Activated CD4-positive, alpha-beta T cell treated with anti-CD3 and anti-CD28 coated beads for 36 hours (primary cell): Measurements from ENCODE around the gene KCTD2. TPM values are rescaled to one million over a fixed set of nuclear protein-coding genes. Genes with fewer than 3 reads are reported as not detected.

Source experiments
- ATAC-seq: fragments of 200-7000 bp; cut with Tn5 transposase; one replicate; pipeline ENCODE4 v1.10.0; 2021; ENCODE audit warnings: mild to moderate bottlenecking, moderate library complexity
- CTCF ChIA-PET: fragments of 350-600 bp; sonication (Branson Sonifier 250); formaldehyde crosslinking; loops from one replicate; lab custom pipeline; 2021; ENCODE audit warnings: antibody characterized with exemption; lab: Charles Lee
- POLR2A ChIA-PET: fragments of 350-600 bp; sonication (Branson Sonifier 250); formaldehyde crosslinking; loops from one replicate; lab custom pipeline; 2021; ENCODE audit warnings: antibody characterized with exemption, inconsistent platforms; lab: Charles Lee
- DNase-seq: peaks from one replicate; pipeline ENCODE4 v3.0.0-alpha.2; 2020
- H3K27ac Mint-ChIP-seq: one replicate; pipeline ENCODE4 v1.8.0; 2021; ENCODE audit warnings: mixed read lengths
- H3K27me3 Mint-ChIP-seq: one replicate; pipeline ENCODE4 v1.8.0; 2021; ENCODE audit warnings: mixed read lengths
- H3K36me3 Mint-ChIP-seq: one replicate; pipeline ENCODE4 v1.8.0; 2021; ENCODE audit warnings: low read depth, mixed read lengths
- H3K4me1 Mint-ChIP-seq: one replicate; pipeline ENCODE4 v1.8.0; 2021; ENCODE audit warnings: mixed read lengths
- H3K4me3 Mint-ChIP-seq: one replicate; pipeline ENCODE4 v1.8.0; 2021; ENCODE audit warnings: mild to moderate bottlenecking, moderate library complexity, mixed read lengths
- H3K9me3 Mint-ChIP-seq: one replicate; pipeline ENCODE4 v1.8.0; 2021; ENCODE audit warnings: low read depth, mixed read lengths
- intact Hi-C, 2 experiments: fragments of 100-400 bp; cut with DNase I in 1 of 2; cut with micrococcal nuclease in 1 of 2; formaldehyde crosslinking; loops; one replicate each; pipeline versions ENCODE4 v1.14.2 to v1.15.1; 2022 to 2024; cut with DNase I, micrococcal nuclease
- total RNA-seq, 2 experiments: library from RNA; stranded (reverse); gene quantifications; one replicate each; pipeline ENCODE4 v1.2.3, GENCODE V29; 2021

KCTD2 gene
- total RNA-seq, 2 experiments from 2014 or later = 15.3 to 16.7 TPM

- intact Hi-C loops = loop anchor here in 1 of 2 experiments (5.0 kb wide), 2 partner anchors 63 to 158 kb away; partner anchors contain the start of gene NUP85
- ATAC-seq (no peak), DNase-seq (no peak)
- ChIA-PET CTCF (interaction anchor here (0.6 to 3.7 kb wide), 13 partner anchors 10 to 313 kb away, joined by 3 to 20 read pairs (median 3); partner anchors contain the start of gene NUP85), POLR2A (interaction anchor here (0.9 kb wide), 1 partner anchor 14 kb away, joined by 4 read pairs; no protein-coding TSS in a partner anchor)
- no peaks in the 10 kb centered on the region for H3K9me3 Mint-ChIP-seq
- H3K4me3 Mint-ChIP-seq = peak overlapping the region; percentile 99
- H3K36me3 Mint-ChIP-seq = peaks cover 25% of the 10 kb centered on the region
- peaks cover 37% of the 10 kb centered on the region for H3K4me1 Mint-ChIP-seq
- H3K27me3 Mint-ChIP-seq = no peaks in the 10 kb centered on the region
- peak overlapping the region; percentile 35 for H3K27ac Mint-ChIP-seq
Observed at GRCh38 chr17:75049057-75049456, 2.0 kb downstream of the KCTD2 start.

DNA sequence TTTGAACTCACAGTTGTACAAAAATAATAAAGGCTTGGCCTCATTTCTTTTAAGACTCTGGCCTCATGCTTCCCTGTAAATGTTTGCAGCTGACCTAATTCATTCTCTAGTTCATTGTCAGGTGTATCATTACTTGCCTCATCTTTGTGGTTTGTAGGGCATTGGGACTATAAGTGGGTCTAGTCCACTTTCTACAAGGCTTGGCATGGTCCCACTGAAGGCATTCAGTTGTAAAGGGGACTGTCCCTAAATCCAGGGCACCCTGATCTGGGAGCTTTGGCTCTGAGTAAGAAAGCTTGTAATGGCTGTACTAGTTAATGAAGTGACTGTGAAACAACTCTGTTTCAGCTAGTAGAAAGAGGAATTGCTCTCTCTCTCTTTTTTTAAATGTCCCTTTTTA lies 2.7 kb downstream of the KCTD2 start:
- Mint-ChIP-seq H3K36me3 (peaks cover 28% of the 10 kb centered on the region), H3K27ac (peak overlapping the region; percentile 25), H3K27me3 (no peaks in the 10 kb centered on the region), H3K4me1 (peaks cover 35% of the 10 kb centered on the region), H3K4me3 (no peak overlapping the region), H3K9me3 (no peaks in the 10 kb centered on the region)
- ChIA-PET POLR2A (interaction anchor here (0.5 kb wide), 1 partner anchor 357 kb away, joined by 3 read pairs; no protein-coding TSS in a partner anchor), CTCF (interaction anchor here (0.6 to 3.7 kb wide), 12 partner anchors 9 to 155 kb away, joined by 3 to 20 read pairs (median 3); no protein-coding TSS in a partner anchor)
- ATAC-seq = no peak
- intact Hi-C loops = loop anchor here in 1 of 2 experiments (5.0 kb wide), 2 partner anchors 63 to 158 kb away; partner anchors contain the start of gene NUP85
- no peak for DNase-seq

GRCh38 chr17:75051941-75052340 lies 4.9 kb downstream of the KCTD2 start:
- peaks cover 37% of the 10 kb centered on the region for H3K36me3 Mint-ChIP-seq
- intact Hi-C loops = no loop called here
- CTCF ChIA-PET = interaction anchor here (1.2 kb wide), 1 partner anchor 8 kb away, joined by 4 read pairs; no protein-coding TSS in a partner anchor

GRCh38 chr17:75059369-75060345 lies 12.6 kb downstream of the KCTD2 start:
- POLR2A ChIA-PET = interaction anchor here (0.5 to 0.6 kb wide), 4 partner anchors 47 to 286 kb away, joined by 3 to 12 read pairs (median 5); no protein-coding TSS in a partner anchor
- peak; percentile 39 for ATAC-seq
- no peaks in the 10 kb centered on the region for H3K27me3 Mint-ChIP-seq
- H3K4me1 Mint-ChIP-seq = peaks cover 18% of the 10 kb centered on the region
- DNase-seq = no peak
- no peaks in the 10 kb centered on the region for H3K9me3 Mint-ChIP-seq
- CTCF ChIA-PET = interaction anchor here (0.6 to 3.6 kb wide), 18 partner anchors 8 to 573 kb away, joined by 3 to 20 read pairs (median 4); partner anchors contain the start of genes ARMC7, ATP5PD, KCTD2 and SMIM5
- no peak overlapping the region for H3K27ac Mint-ChIP-seq
- no peak overlapping the region for H3K4me3 Mint-ChIP-seq
- intact Hi-C loops = no loop called here
- peaks cover 35% of the 10 kb centered on the region for H3K36me3 Mint-ChIP-seq

More at GRCh38 chr17:75051941-75052340, 4.9 kb downstream of the KCTD2 start:
- DNase-seq (no peak), ATAC-seq (no peak)
- Mint-ChIP-seq H3K9me3 (no peaks in the 10 kb centered on the region), H3K27ac (no peak overlapping the region), H3K4me1 (peaks cover 31% of the 10 kb centered on the region), H3K27me3 (no peaks in the 10 kb centered on the region), H3K4me3 (no peak overlapping the region)
- POLR2A ChIA-PET = no interaction called here

- H3K36me3 Mint-ChIP-seq = peaks cover 36% of the 10 kb centered on the region
- ChIA-PET POLR2A (interaction anchor here (0.5 kb wide), 1 partner anchor 46 kb away, joined by 3 read pairs; no protein-coding TSS in a partner anchor), CTCF (interaction anchor here (0.6 to 3.6 kb wide), 18 partner anchors 9 to 572 kb away, joined by 3 to 20 read pairs (median 4); partner anchors contain the start of genes ARMC7, ATP5PD, KCTD2 and SMIM5)
- ATAC-seq (no peak), DNase-seq (no peak)
- H3K4me1 Mint-ChIP-seq = peaks cover 27% of the 10 kb centered on the region
- H3K4me3 Mint-ChIP-seq = no peak overlapping the region
- no peaks in the 10 kb centered on the region for H3K9me3 Mint-ChIP-seq
- no peak overlapping the region for H3K27ac Mint-ChIP-seq
- intact Hi-C loops = no loop called here
- H3K27me3 Mint-ChIP-seq = no peaks in the 10 kb centered on the region
Observed at GRCh38 chr17:75060434-75061054, 13.5 kb downstream of the KCTD2 start.

- Mint-ChIP-seq H3K36me3 (peaks cover 36% of the 10 kb centered on the region), H3K27ac (no peak overlapping the region), H3K9me3 (no peaks in the 10 kb centered on the region), H3K4me1 (peaks cover 30% of the 10 kb centered on the region), H3K27me3 (no peaks in the 10 kb centered on the region), H3K4me3 (no peak overlapping the region)
- ChIA-PET POLR2A (no interaction called here), CTCF (interaction anchor here (0.7 to 3.6 kb wide), 9 partner anchors 12 to 109 kb away, joined by 3 to 20 read pairs (median 4); partner anchors contain the start of genes ARMC7, ATP5PD, KCTD2 and NT5C)
- intact Hi-C loops = no loop called here
- ATAC-seq = no peak
- no peak for DNase-seq
Observed at GRCh38 chr17:75061055-75061438, 14.0 kb downstream of the KCTD2 start.

- Mint-ChIP-seq H3K36me3 (peaks cover 30% of the 10 kb centered on the region), H3K27me3 (no peaks in the 10 kb centered on the region), H3K27ac (no peak overlapping the region), H3K9me3 (no peaks in the 10 kb centered on the region), H3K4me1 (peaks cover 30% of the 10 kb centered on the region), H3K4me3 (no peak overlapping the region)
- DNase-seq = no peak
- intact Hi-C loops = no loop called here
- POLR2A ChIA-PET = no interaction called here
- ATAC-seq = no peak
- CTCF ChIA-PET = interaction anchor here (0.6 to 3.6 kb wide), 3 partner anchors 13 to 125 kb away, joined by 3 to 20 read pairs (median 3); partner anchors contain the start of genes ATP5PD, KCTD2 and NT5C
Observed at GRCh38 chr17:75061618-75062017, 14.6 kb downstream of the KCTD2 start.

- no peak for DNase-seq
- ATAC-seq = no peak
- peaks cover 39% of the 10 kb centered on the region for H3K4me1 Mint-ChIP-seq
- ChIA-PET POLR2A (no interaction called here), CTCF (interaction anchor here (0.6 to 1.2 kb wide), 3 partner anchors 24 to 446 kb away, joined by 3 read pairs; partner anchors contain the start of gene SLC16A5)
- intact Hi-C loops = no loop called here
- H3K27ac Mint-ChIP-seq = no peak overlapping the region
- H3K27me3 Mint-ChIP-seq = no peaks in the 10 kb centered on the region
- H3K9me3 Mint-ChIP-seq = no peaks in the 10 kb centered on the region
- no peak overlapping the region for H3K4me3 Mint-ChIP-seq
- peaks cover 30% of the 10 kb centered on the region for H3K36me3 Mint-ChIP-seq
Observed at GRCh38 chr17:75063201-75063600, 16.2 kb downstream of the KCTD2 start.

GRCh38 chr17:75063626-75064025 lies 16.6 kb downstream of the KCTD2 start:
- DNase-seq (no peak), ATAC-seq (no peak)
- ChIA-PET POLR2A (no interaction called here), CTCF (interaction anchor here (0.7 to 1.2 kb wide), 2 partner anchors 24 to 102 kb away, joined by 3 read pairs; partner anchors contain the start of gene SLC16A5)
- Mint-ChIP-seq H3K9me3 (no peaks in the 10 kb centered on the region), H3K36me3 (peaks cover 30% of the 10 kb centered on the region), H3K4me1 (peaks cover 40% of the 10 kb centered on the region), H3K27me3 (no peaks in the 10 kb centered on the region), H3K27ac (no peak overlapping the region), H3K4me3 (no peak overlapping the region)
- intact Hi-C loops = no loop called here

DNA sequence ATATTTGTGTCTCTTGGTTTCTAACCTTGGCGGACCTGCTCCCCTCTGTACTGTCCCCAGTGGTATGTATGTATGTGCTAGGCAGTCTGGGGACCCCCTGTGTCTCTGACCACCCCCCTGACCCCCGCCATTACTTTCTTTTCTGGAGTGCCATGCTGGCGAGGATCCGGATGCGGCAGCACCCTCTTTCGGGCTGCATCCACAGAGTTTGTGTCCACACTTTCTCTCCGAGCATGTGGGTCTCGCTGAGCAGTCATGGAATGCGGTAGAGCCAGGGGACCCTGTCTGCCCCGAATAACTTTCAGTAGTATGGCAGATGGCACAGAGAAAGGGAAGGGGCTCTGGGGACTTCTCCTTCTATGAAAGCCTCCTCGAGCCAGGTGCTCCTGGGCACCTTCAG lies 17.0 kb downstream of the KCTD2 start:
- ATAC-seq = no peak
- Mint-ChIP-seq H3K27me3 (no peaks in the 10 kb centered on the region), H3K36me3 (peaks cover 30% of the 10 kb centered on the region), H3K27ac (no peak overlapping the region), H3K4me1 (peaks cover 43% of the 10 kb centered on the region), H3K9me3 (no peaks in the 10 kb centered on the region), H3K4me3 (no peak overlapping the region)
- intact Hi-C loops = no loop called here
- no peak for DNase-seq
- ChIA-PET CTCF (interaction anchor here (1.2 kb wide), 1 partner anchor 102 kb away, joined by 3 read pairs; no protein-coding TSS in a partner anchor), POLR2A (interaction anchor here (0.6 kb wide), 3 partner anchors 12 to 103 kb away, joined by 4 to 9 read pairs (median 5); no protein-coding TSS in a partner anchor)
